ENCODE measurements around the gene MGA. TPM values are rescaled to one million over a fixed set of nuclear protein-coding genes. Genes with fewer than 3 reads are reported as not detected.

The MGA gene
- polyA plus RNA-seq, 4 donors = 26.8 to 37.2 (median 34.3) TPM

DNA sequence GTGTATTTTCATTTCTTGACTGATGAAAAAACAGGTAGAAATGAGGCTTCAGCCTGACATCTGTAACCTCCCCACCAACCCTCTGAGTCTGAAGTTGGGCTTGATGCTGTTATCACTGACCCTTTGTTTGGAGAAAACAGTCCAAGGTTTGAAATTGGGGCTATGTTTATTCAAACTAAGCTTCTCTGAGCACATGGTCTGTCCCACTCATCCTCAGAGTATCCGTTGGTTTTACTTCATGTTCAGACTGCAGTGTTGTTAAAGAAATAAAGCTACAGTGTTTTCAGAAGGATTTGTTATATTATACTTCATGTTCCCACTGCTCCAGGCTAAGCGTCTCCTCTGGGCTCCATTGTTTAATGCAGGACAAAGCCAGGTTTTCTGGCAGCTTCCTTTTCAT lies 120.1 kb downstream of the MGA start:
- no peak for DNase-seq (ENCODE audit: low read depth in 4 of 4, low spot score in 3 of 4)

- DNase-seq (ENCODE audit: low read depth in 4 of 4, low spot score in 3 of 4) = no peak
Observed at GRCh38 chr15:41780727-41781126, 120.5 kb downstream of the MGA start.

GRCh38 chr15:41782371-41783282 lies 122.4 kb downstream of the MGA start:
- DNase-seq (ENCODE audit: low read depth in 4 of 4, low spot score in 3 of 4) = no peak

- no peak for DNase-seq (ENCODE audit: low read depth in 4 of 4, low spot score in 3 of 4)
Observed at GRCh38 chr15:41783296-41783695, 123.1 kb downstream of the MGA start.

- DNase-seq (ENCODE audit: low read depth in 4 of 4, low spot score in 3 of 4) = no peak
Observed at GRCh38 chr15:41788262-41788661, 128.1 kb downstream of the MGA start.

GRCh38 chr15:41789236-41789635 lies 129.0 kb downstream of the MGA start:
- no peak for DNase-seq (ENCODE audit: low read depth in 4 of 4, low spot score in 3 of 4)

DNA sequence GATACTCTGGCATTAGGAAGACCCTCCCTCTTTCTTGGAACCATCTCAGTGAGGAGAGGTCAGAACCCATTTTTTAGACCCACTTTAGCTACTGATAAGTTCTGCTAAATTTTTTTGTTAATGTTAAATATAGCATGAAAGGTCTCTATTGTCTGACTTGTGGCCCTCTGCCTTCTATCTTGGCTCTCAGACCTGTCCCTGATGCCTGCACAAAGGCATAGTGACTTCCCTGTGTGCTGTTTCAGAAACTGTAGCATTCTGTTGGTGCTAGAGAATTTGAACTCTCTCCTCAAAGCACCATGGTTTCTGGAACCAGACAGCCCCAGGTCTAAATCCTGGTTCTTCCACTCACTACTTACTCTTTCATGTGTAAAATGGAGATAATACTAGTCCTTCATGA lies 129.5 kb downstream of the MGA start:
- DNase-seq (ENCODE audit: low read depth in 4 of 4, low spot score in 3 of 4) = no peak

GRCh38 chr15:41790169-41790568 lies 130.0 kb downstream of the MGA start:
- DNase-seq (ENCODE audit: low read depth in 4 of 4, low spot score in 3 of 4) = no peak

- DNase-seq (ENCODE audit: low read depth in 4 of 4, low spot score in 3 of 4) = no peak
Observed at GRCh38 chr15:41790756-41791546, 130.7 kb downstream of the MGA start.

- no peak for DNase-seq (ENCODE audit: low read depth in 4 of 4, low spot score in 3 of 4)
Observed at GRCh38 chr15:41791547-41791937, 131.3 kb downstream of the MGA start.

- no peak for DNase-seq (ENCODE audit: low read depth in 4 of 4, low spot score in 3 of 4)
Observed at GRCh38 chr15:41792000-41792637, 131.9 kb downstream of the MGA start.

GRCh38 chr15:41794081-41794480 lies 133.9 kb downstream of the MGA start:
- DNase-seq (ENCODE audit: low read depth in 4 of 4, low spot score in 3 of 4) = no peak

- DNase-seq (ENCODE audit: low read depth in 4 of 4, low spot score in 3 of 4) = no peak
Observed at GRCh38 chr15:41795996-41796856, 136.0 kb downstream of the MGA start.

DNA sequence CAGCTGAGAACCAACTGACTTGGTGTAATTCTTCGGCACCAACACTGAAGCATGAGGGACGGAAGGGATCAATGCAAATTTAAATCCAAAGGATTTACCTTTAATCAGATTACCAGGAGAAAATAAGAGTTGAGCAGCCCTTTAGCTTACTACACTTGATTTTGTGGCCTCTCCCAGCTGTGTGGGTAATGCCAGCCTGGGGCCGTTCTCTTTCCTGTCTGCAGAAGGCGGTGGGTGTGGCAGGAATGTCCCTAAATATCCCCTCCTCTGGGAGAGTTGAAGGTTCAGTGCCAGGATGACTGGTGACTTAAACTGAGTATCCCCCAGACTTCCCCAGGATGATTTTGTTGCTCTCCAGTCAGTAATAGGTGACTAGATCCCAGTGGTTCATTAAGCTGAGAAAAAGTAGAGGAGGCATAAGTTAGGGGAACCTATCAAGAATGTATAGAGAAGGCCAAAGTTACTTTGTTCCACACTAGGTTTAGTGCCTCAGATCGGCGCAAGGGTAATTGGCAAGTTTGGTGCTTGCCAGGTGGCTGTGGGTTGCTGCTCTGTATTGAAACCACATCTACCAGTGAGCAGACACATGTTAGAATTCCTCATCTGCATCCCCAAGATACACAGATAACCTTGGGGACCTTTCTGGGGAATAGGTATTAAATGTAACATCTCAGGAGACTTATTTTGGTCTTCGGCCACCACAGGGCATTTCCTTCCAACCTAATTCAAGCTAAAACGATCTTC lies 137.2 kb downstream of the MGA start:
- no peak for DNase-seq (ENCODE audit: low read depth in 4 of 4, low spot score in 3 of 4)

GRCh38 chr15:41798607-41799487 lies 138.6 kb downstream of the MGA start:
- no peak for DNase-seq (ENCODE audit: low read depth in 4 of 4, low spot score in 3 of 4)

DNA sequence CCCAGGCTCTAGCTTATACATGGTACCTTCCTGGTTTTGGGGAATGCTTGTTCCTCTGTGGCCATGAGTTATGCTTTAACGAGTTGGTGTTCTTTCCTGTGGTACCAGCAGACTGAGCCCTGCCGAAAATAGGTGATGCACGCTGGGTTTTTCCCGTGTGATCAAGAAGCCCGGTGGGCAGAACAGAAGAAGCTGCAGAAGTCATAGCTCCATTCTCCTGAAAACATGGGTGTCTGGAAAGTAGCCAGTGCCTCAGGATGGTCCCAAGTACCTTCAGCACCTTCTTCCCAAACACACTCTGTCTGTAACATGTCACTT lies 139.2 kb downstream of the MGA start:
- DNase-seq (ENCODE audit: low read depth in 4 of 4, low spot score in 3 of 4) = no peak

GRCh38 chr15:41801185-41801584 lies 141.0 kb downstream of the MGA start:
- DNase-seq (ENCODE audit: low read depth in 4 of 4, low spot score in 3 of 4) = no peak

DNA sequence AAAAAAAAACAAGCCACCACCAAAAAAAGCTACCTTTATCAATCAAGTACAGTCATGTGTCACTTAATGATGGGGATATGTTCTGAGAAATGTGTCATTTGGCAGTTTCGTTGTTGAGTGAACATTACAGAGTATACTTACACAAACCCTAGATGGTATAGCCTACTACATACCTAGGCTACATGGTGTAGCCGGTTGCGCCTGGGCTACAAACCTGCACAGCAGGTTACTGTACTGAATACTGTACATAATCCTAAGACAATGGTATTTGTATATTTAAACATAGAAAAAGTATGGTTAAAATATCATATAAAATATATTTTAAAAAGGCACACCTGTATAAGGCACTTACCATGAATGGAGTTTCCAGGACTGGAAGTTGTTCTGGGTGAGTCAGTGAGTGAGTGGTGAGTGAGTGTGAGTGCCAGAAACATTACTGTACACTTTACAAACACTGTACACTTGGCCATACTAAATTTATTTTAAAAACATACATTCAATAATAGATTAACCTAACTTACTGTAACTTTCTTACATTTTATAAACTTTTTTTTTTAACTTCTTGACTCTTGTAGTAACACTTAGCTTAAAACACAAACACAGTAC lies 141.7 kb downstream of the MGA start:
- DNase-seq (ENCODE audit: low read depth in 4 of 4, low spot score in 3 of 4) = no peak

Measured in left renal pelvis (tissue), 4 donors.